NCI-H774 (cell line): ENCODE measurements around the gene TBC1D24.
"Not testable (repeated sequence)": the region's sequence is repeated elsewhere in the genome, so short reads cannot be mapped to it uniquely, and the experiment has no call there.

ENCODE experiments used
- DNase-seq: peaks from one replicate; lab custom pipeline; 2025; lab: John Stamatoyannopoulos, UW

Gene TBC1D24

DNA sequence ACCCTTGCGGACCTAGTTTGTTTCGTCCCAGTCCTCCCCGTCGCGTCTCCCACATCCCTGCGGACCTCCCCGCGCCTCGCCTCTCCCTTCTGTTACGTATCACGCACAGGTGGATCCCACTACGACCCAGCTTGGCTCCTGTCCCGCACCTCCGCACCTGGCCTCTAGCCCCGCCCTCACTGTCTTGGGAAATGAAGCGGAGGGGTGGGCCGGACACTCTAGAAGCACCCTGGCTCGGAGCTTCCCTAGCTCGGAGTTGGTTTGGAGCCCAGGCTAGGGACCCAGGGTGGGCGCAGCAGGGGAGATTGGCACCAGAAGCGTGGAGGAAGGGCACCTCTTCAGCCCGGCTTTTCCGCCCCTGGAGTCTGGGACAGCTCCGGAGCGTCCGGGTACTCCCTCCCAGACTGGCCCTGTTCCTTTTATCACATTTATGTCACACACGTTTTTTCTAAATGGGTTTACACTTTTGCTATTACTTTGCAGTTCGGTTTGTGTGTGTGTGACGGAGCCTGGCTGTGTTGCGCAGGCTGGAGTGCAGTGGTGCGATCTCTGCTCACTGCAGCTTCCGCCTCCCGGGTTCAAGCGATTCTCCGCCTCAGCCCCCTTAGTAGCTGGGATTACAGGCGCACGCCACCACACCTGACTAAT lies 57.7 kb downstream of the TBC1D24 start:
- peak; percentile 43 for DNase-seq

DNA sequence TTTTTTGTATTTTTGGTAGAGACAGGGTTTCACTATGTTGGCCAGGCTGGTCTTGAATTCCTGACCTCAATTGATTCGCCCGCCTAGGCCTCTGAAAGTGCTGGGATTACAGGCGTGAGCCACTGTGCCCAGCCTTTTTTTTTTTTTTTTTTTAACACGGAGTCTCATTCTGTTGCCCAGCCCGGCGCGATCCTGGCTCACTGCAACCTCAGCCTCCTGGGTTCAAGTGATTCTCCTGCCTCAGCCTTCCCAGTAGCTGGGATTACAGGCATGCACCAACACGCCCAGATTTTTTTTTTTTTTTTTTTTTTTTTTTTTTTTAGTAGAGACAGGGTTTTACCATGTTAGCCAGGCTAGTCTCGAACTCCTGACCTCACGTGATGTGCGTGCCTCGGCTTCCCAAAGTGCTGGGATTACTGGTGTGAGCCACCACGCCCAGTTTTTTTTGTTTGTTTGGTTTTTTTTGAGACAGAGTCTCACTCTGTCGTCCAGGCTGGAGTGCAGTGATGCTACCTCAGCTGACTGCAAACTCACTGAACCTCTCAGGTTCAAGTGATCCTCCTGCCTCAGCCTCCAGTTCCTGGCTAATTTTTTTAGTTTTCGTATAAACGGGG lies 58.3 kb downstream of the TBC1D24 start:
- not testable (repeated sequence) for DNase-seq

DNA sequence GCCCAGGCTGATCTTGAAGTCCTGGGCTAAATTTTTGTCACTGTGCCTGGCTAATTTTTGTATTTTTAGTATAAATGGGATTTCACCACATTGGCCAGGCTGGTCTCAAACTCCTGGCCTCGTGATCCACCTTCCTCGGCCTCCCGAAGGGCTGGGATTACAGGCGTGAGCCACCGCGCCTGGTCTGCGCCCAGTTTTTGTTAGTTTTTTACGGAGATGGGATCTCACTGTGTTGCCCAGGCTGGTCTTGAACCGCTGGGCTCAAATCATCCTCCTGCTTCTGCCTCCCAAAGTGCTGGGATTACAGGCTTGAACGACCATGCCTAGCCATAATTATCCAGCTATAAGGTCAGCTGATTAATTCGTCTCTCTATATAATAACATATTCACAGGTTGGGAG lies 59.0 kb downstream of the TBC1D24 start:
- DNase-seq, result no peak

DNA sequence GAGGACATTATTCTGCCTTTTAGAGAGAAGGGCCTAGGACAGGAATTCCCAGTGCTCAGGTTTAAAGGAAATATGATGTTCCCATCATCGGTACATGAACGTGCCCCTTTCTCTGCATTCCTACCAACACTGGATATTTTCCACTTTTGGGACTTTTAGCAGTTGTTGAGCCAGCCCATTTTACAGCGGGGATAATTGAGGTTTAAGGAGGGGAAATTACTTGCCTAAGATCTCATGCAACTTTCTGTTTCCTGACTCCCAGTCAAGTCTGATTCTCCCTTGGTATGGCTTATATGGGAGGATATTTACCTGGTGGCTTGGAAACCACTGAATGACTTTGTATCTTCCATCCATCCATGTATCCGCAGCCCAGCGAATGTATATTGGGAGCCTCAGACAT lies 59.4 kb downstream of the TBC1D24 start:
- not testable (repeated sequence) for DNase-seq

DNA sequence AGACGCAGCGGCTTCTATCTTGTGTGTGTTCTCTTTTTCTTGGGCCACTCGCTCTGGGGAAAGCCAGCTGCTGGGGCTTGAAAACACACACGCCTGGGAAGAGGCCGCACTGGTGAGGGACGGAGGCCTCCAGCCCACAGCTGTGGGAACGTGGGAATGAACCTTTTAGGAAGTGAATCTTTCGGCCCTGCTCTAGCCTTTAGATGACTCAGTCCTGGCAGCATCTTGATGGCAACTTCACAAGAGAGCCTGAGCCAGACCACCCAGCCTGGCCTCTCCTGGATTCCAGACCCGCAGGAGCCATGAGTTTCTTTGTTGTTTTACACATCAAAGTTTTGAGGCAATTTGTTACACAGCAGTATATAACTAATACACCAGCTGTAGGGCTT lies 60.7 kb downstream of the TBC1D24 start:
- no peak for DNase-seq

DNA sequence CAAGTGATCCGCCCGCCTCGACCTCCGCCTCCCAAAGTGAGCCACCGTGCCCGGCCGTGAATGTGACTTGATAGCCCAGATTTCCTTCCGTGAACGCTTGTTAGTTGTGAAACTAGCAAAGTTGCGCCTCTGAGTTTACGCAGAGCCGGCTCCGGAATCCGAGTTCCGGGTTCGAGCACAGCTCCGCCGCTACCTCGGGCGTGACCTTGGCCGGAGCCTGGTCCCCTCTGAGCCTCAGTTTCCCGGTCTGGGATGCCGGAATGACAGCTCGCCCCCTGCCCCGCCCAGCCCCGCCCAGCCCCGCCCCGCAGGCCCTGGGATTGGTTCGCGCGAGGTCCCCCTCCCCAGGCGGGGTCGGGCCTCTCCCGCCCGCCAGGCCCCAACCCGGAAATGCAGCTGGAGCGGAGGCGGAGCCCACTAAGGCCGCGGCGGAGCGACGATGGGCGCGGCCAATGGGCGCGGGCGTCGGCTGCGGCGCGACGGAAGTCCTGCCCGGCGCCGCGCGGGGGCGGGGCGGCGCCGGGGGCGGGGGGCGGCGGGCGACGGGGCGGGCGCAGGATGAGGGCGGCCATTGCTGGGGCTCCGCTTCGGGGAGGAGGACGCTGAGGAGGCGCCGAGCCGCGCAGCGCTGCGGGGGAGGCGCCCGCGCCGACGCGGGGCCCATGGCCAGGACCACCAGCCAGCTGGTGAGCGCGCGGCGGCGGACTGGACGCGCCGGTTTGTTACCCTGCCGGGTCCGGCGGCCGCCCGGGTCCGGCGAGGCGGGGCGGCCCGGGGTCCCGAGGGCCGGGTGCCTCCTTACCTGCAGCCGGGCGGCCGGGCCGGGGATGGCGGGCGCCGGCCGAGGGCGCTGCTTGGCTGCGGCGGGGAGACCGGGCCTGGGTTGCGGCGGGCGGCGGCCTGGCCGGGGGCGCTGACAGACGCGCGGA lies 62.8 kb downstream of the TBC1D24 start, which contains the start of gene PDPK1:
Gene PDPK1, plus strand, starts transcription at position 571 of the 929 bp plus-strand sequence. Its CDS starts 92 bp downstream, at position 663.
- peak; percentile 85 for DNase-seq

GRCh38 chr16:2539192-2539844 lies 64.4 kb downstream of the TBC1D24 start:
- not testable (repeated sequence) for DNase-seq

DNA sequence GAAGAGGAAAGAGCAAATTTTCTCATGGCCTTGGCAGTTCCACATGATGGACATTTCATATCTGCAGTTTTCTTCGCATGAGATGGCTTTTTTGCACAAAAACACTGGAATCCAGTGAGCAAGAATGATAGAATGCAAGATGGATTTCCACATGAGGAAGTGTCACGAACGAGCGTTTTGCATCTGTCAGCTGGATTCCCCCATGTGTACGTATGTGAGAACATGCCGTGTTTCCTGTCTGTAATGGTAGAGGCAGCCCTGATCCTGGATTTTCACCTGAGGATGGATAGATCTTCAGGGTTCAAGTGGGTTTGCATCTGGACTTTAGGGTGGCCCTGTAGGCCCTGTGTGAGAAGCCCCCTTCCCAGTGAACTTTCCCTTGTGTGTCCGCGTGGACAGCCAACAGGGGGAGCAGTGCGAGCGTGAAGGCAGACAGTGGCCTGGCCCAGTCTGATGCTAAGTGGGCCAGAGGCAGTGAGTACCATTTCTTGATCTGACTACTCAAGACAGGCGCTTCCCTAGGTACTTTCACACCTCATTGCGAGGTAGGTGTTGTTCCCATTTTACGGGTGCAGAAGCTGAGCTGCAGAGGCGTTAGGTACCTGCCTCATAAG lies 65.0 kb downstream of the TBC1D24 start:
- not testable (repeated sequence) for DNase-seq

GRCh38 chr16:2540912-2541311 lies 66.0 kb downstream of the TBC1D24 start:
- not testable (repeated sequence) for DNase-seq

DNA sequence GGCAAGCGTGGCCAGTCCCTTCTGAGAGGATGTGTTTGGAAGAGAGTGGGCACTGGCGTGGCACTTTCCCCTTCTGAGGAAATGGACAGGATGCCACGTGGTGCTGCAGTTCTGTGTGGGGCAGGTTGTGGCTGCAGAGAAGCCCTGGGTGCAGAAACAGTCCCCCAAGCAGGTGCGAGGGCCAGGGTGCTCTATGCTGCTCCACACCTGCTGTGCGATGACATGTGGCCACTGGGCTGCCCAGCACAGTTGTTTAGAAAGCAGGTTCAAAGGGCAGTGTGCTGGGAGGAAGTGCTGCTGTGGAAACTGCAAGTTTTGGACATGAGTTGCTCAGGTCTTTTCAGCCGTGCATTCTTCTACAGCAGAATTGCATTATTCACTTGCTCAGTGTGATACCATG lies 66.5 kb downstream of the TBC1D24 start:
- not testable (repeated sequence) for DNase-seq

GRCh38 chr16:2543771-2544170 lies 68.8 kb downstream of the TBC1D24 start:
- not testable (repeated sequence) for DNase-seq

DNA sequence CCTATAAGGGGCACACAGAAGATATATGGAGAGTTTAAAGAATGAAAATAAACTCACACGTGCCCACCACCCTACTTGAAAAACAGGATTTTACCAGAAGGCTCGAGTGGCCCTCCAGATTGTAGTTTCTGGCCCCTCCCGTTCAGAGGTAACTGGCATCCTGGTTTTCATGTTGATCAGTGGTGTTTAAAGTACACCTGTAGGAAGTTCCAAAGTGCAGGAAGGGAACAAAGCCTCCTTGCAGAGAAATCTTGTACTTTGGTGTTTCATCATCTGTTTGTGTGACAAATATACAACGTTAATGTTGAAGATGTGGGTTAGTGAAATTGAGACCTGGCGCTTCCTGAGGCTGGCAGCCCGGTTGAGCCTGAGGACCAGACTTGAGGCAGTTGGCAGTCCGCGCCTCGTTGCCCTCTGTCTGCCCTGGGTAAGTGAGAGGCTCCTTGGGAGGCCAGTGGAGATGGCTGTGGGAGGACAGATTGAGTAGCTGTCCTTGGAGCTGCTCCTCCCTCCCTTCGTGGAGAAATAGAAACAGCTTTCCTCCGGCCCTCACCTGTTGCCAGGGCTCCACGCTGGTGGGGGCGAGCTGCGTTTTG lies 75.5 kb downstream of the TBC1D24 start:
- not testable (repeated sequence) for DNase-seq

GRCh38 chr16:2551420-2551889 lies 76.5 kb downstream of the TBC1D24 start:
- DNase-seq, result not testable (repeated sequence)

DNA sequence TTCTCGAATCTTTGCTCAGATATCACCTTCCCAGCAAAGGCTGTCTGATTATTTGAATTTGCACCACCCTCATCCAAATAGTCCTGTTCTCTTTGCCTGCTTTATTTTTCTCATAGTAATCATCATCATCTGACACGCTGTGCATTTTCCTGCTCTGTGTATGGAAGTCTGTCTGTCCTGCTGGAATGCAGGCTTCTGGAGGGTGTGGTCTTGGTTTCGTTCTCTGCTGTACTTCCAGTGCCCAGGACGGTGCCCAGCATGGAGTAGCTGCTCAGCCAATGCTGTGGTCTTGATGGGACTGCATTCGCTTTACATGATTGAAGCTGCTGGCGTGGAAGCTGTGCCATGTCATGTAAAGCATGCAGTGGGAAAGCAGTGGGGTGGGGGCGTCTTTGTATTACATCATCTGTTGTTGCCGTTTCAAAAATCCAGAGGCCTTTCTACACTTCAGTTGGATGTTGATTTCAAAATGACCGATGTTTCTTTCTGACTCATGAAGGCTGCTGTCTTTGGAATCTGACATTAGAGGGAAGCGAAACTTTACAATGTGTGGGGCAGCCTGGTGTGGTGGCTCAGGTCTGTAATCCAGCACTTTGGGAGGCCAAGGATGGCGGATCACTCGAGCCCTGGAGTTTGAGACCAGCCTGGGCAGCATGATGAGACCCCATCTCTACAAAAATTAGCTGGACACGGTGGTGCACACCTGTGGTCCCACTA lies 79.9 kb downstream of the TBC1D24 start:
- not testable (repeated sequence) for DNase-seq
